T-helper 2 cell treated with Interferon-gamma antibody and Interleukin-4, amounts not matched to agents 5 μg/mL and 100 μg/mL, for 36 hours (primary cell): ENCODE results near the gene XYLB.

ENCODE experiments used
- DNase-seq: peaks from one replicate; pipeline ENCODE4 v3.0.0; 2021; ENCODE audit warnings: low spot score
- H3K27ac Mint-ChIP-seq: one replicate; pipeline ENCODE4 v1.8.0; 2021; ENCODE audit warnings: mild to moderate bottlenecking, mixed read lengths
- H3K27me3 Mint-ChIP-seq: one replicate; pipeline ENCODE4 v1.8.0; 2021; ENCODE audit warnings: low read depth, mixed read lengths
- H3K36me3 Mint-ChIP-seq: one replicate; pipeline ENCODE4 v1.8.0; 2021; ENCODE audit warnings: low read depth, mixed read lengths
- H3K4me1 Mint-ChIP-seq: one replicate; pipeline ENCODE4 v1.8.0; 2021; ENCODE audit warnings: low read depth, mixed read lengths
- H3K4me3 Mint-ChIP-seq: one replicate; pipeline ENCODE4 v1.8.0; 2022; ENCODE audit warnings: mild to moderate bottlenecking, moderate library complexity, mixed read lengths
- H3K9me3 Mint-ChIP-seq: one replicate; pipeline ENCODE4 v1.8.0; 2021; ENCODE audit warnings: mixed read lengths

Gene XYLB

GRCh38 chr3:38375488-38376097 is 29.0 kb downstream of the XYLB start:
- H3K4me3 Mint-ChIP-seq: no peak overlapping the region
- H3K36me3 Mint-ChIP-seq: peaks cover 39% of the 10 kb centered on the region
- H3K27ac Mint-ChIP-seq: no peak overlapping the region
- H3K9me3 Mint-ChIP-seq: no peaks in the 10 kb centered on the region
- no peak for DNase-seq
- H3K4me1 Mint-ChIP-seq: peaks cover 30% of the 10 kb centered on the region
- H3K27me3 Mint-ChIP-seq: no peaks in the 10 kb centered on the region

- H3K27me3 Mint-ChIP-seq: no peaks in the 10 kb centered on the region
- peaks cover 40% of the 10 kb centered on the region for H3K36me3 Mint-ChIP-seq
- H3K4me1 Mint-ChIP-seq: peaks cover 26% of the 10 kb centered on the region
- H3K4me3 Mint-ChIP-seq: no peak overlapping the region
- H3K9me3 Mint-ChIP-seq: no peaks in the 10 kb centered on the region
- no peak overlapping the region for H3K27ac Mint-ChIP-seq
- no peak for DNase-seq
These were observed 29.7 kb downstream of the XYLB start for GRCh38 chr3:38376098-38376816.

- Mint-ChIP-seq H3K27me3 (no peaks in the 10 kb centered on the region), H3K4me1 (peaks cover 6% of the 10 kb centered on the region), H3K9me3 (no peaks in the 10 kb centered on the region), H3K27ac (no peak overlapping the region), H3K4me3 (no peak overlapping the region), H3K36me3 (peaks cover 47% of the 10 kb centered on the region)
- DNase-seq: no peak
These were observed 32.7 kb downstream of the XYLB start for GRCh38 chr3:38379201-38379770.

- no peaks in the 10 kb centered on the region for H3K4me1 Mint-ChIP-seq
- H3K9me3 Mint-ChIP-seq: peaks cover 5% of the 10 kb centered on the region
- no peak overlapping the region for H3K27ac Mint-ChIP-seq
- no peak for DNase-seq
- no peak overlapping the region for H3K4me3 Mint-ChIP-seq
- no peaks in the 10 kb centered on the region for H3K27me3 Mint-ChIP-seq
- H3K36me3 Mint-ChIP-seq: peaks cover 53% of the 10 kb centered on the region
These were observed 36.0 kb downstream of the XYLB start for GRCh38 chr3:38382506-38383080.

- Mint-ChIP-seq H3K36me3 (peaks cover 46% of the 10 kb centered on the region), H3K4me1 (no peaks in the 10 kb centered on the region)
These were observed 36.7 kb downstream of the XYLB start for GRCh38 chr3:38383156-38383875.

GRCh38 chr3:38386992-38387750 is 40.6 kb downstream of the XYLB start:
- H3K4me3 Mint-ChIP-seq: no peak overlapping the region
- peaks cover 5% of the 10 kb centered on the region for H3K9me3 Mint-ChIP-seq
- no peak for DNase-seq
- peaks cover 18% of the 10 kb centered on the region for H3K36me3 Mint-ChIP-seq
- no peak overlapping the region for H3K27ac Mint-ChIP-seq
- H3K27me3 Mint-ChIP-seq: no peaks in the 10 kb centered on the region
- H3K4me1 Mint-ChIP-seq: no peaks in the 10 kb centered on the region

More at GRCh38 chr3:38383156-38383875, 36.7 kb downstream of the XYLB start:
- Mint-ChIP-seq H3K4me3 (no peak overlapping the region), H3K9me3 (peaks cover 5% of the 10 kb centered on the region), H3K27ac (no peak overlapping the region), H3K27me3 (no peaks in the 10 kb centered on the region)
- DNase-seq: no peak

GRCh38 chr3:38387862-38388261 is 41.3 kb downstream of the XYLB start:
- peaks cover 5% of the 10 kb centered on the region for H3K9me3 Mint-ChIP-seq
- H3K4me1 Mint-ChIP-seq: no peaks in the 10 kb centered on the region
- peaks cover 16% of the 10 kb centered on the region for H3K36me3 Mint-ChIP-seq
- H3K4me3 Mint-ChIP-seq: no peak overlapping the region
- H3K27ac Mint-ChIP-seq: no peak overlapping the region
- DNase-seq: no peak
- no peaks in the 10 kb centered on the region for H3K27me3 Mint-ChIP-seq

- Mint-ChIP-seq H3K27me3 (no peaks in the 10 kb centered on the region), H3K4me3 (no peak overlapping the region), H3K27ac (peak overlapping the region; percentile 7), H3K9me3 (no peaks in the 10 kb centered on the region), H3K4me1 (no peaks in the 10 kb centered on the region), H3K36me3 (peaks cover 3% of the 10 kb centered on the region)
- no peak for DNase-seq
These were observed 46.1 kb downstream of the XYLB start for GRCh38 chr3:38392604-38393163.

GRCh38 chr3:38396239-38396638 is 49.7 kb downstream of the XYLB start:
- Mint-ChIP-seq H3K4me1 (no peaks in the 10 kb centered on the region), H3K4me3 (no peak overlapping the region), H3K27me3 (no peaks in the 10 kb centered on the region), H3K36me3 (peaks cover 6% of the 10 kb centered on the region), H3K9me3 (no peaks in the 10 kb centered on the region), H3K27ac (no peak overlapping the region)
- no peak for DNase-seq

GRCh38 chr3:38396861-38397260 is 50.3 kb downstream of the XYLB start:
- no peak for DNase-seq
- H3K4me1 Mint-ChIP-seq: no peaks in the 10 kb centered on the region
- H3K27me3 Mint-ChIP-seq: no peaks in the 10 kb centered on the region
- H3K36me3 Mint-ChIP-seq: peaks cover 6% of the 10 kb centered on the region
- H3K27ac Mint-ChIP-seq: no peak overlapping the region
- no peak overlapping the region for H3K4me3 Mint-ChIP-seq
- H3K9me3 Mint-ChIP-seq: no peaks in the 10 kb centered on the region

GRCh38 chr3:38397320-38397719 is 50.7 kb downstream of the XYLB start:
- H3K4me1 Mint-ChIP-seq: no peaks in the 10 kb centered on the region
- H3K36me3 Mint-ChIP-seq: peaks cover 6% of the 10 kb centered on the region
- H3K9me3 Mint-ChIP-seq: no peaks in the 10 kb centered on the region
- no peaks in the 10 kb centered on the region for H3K27me3 Mint-ChIP-seq
- H3K27ac Mint-ChIP-seq: no peak overlapping the region
- H3K4me3 Mint-ChIP-seq: no peak overlapping the region
- DNase-seq: no peak

- Mint-ChIP-seq H3K27me3 (no peaks in the 10 kb centered on the region), H3K36me3 (peaks cover 19% of the 10 kb centered on the region), H3K4me1 (no peaks in the 10 kb centered on the region), H3K27ac (no peak overlapping the region), H3K4me3 (no peak overlapping the region), H3K9me3 (peaks cover 4% of the 10 kb centered on the region)
- no peak for DNase-seq
These were observed 54.8 kb downstream of the XYLB start for GRCh38 chr3:38401246-38401962.
